GM19043 (cell line): Measurements from ENCODE around the gene CHD2.
"Not testable (repeated sequence)": the region's sequence is repeated elsewhere in the genome, so short reads cannot be mapped to it uniquely, and the experiment has no call there.

Source experiments
- ATAC-seq: cut with Tn5 transposase; IDR thresholded peaks from one replicate; pipeline ENCODE4 v1.9.1; 2021; ENCODE audit warnings: low read depth; ENCODE audit not compliant: unreplicated experiment

CHD2 gene

GRCh38 chr15:93060336-93061248, 160.5 kb downstream of the CHD2 start:
- ATAC-seq, result no peak

GRCh38 chr15:93062628-93063261, 162.6 kb downstream of the CHD2 start:
- ATAC-seq, result not testable (repeated sequence)

- ATAC-seq, result no peak
Measured at GRCh38 chr15:93063262-93063671, 163.1 kb downstream of the CHD2 start.

- no peak for ATAC-seq
Measured at GRCh38 chr15:93063796-93064690, 163.9 kb downstream of the CHD2 start.

DNA sequence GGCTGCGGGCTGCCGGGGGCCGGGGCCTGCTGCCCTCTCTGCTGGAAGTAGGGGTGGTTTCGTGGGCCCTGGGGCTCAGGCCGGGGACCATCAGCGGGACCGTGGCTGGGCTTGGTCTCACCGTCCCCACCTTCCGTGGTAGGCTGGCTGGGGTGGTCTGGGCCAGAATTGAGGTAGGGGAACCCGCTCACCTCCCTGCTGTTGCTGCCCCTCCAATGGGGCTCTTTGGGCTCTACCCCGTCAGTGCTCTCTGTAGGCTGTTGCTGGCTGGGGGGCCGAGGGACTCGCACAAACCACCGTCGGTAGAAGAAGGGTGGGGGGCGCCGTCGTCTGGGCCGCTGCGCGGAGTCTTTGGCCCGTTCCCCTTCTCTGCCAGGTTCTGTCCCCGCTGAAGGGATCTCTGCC, 165.5 kb downstream of the CHD2 start:
- ATAC-seq, result no peak

DNA sequence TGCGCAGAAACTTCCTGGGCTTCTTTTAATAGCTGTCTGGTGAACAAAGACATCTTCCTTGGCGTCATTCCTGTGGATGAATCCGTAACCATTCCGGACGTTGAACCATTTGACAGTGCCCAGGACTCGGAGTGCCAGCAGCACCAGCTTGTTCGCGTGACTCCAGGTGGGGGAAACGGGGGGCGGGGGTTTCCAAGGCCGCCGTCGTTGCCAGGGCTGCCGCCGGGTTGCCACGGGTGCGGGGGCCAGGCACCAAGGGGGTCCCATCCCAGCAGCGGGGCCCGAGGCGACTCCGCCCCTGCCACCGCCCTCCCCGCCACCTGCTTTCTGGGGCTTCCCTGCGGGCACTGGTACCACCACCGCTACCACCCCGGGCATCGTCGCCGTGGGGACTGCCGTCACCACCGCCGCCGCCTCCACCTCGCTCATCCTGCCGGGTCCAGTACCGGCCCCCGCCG, 166.1 kb downstream of the CHD2 start:
- ATAC-seq, result no peak

DNA sequence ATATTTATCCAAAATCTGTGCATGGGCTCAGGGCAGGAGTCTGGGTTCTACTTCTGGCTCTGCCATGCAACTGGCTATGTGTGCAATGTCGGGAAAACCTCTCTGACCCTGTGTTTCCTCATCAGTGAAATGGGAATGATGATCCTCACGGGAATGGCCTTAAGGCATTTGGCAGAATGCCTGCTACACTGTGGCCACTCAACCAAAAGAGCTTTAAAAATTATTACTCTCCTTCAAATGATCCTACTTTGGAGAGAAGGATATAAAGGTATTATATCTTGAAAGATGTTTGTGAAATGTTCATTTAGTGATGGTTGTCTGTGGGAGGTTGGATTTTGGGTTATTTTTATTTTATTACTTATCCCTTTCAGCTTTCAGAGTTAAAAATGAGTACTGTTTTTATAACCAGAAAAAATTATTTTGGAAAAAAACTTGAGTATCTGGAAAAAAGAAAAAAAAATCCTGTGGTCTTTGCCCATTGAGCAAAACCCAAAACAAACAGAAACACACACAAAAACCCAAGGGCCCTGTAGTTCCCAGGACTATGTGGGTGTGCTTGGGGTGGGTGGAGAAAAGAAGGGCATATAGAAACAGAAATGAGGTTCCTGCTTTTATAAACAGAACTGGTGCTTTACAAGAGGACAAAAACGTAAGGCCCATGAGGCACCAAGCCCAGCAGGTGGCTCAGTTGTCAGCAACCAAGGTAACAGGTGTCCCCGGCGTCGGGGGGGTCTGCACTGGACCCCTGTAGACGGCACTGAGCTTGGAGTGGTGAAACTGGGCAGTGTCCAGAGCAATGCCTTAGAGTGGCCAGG, 166.9 kb downstream of the CHD2 start:
- no peak for ATAC-seq

- no peak for ATAC-seq
Measured at GRCh38 chr15:93067649-93068085, 167.5 kb downstream of the CHD2 start.

- no peak for ATAC-seq
Measured at GRCh38 chr15:93068581-93069199, 168.6 kb downstream of the CHD2 start.

GRCh38 chr15:93070132-93070531, 170.0 kb downstream of the CHD2 start:
- ATAC-seq, result no peak

- ATAC-seq, result no peak
Measured at GRCh38 chr15:93070551-93071296, 170.6 kb downstream of the CHD2 start.

DNA sequence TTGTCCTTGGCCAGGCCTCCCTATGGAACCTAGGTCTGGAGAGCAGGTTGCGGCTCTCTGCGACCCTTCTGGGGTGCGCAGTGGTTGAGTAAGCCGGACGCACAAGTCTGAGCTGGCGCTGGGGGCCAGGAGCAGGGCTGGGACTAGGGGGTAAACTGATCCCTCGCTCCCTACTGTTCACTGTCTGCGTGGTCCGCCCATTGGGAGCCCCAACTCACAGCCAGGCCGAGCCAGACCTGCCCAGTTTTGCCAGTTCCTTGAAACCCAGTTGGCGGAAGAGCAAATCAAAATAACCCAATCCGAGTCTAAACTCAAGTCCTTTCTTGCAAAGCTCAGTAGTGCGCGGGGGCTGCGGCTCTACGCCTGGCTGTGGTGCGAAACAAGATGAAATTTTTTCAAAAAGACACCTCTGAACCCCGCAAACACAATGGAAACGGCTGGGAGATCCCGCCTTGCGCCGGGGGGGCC, 171.4 kb downstream of the CHD2 start:
- no peak for ATAC-seq

GRCh38 chr15:93072011-93072410, 171.9 kb downstream of the CHD2 start:
- ATAC-seq, result no peak

GRCh38 chr15:93072411-93073394, 172.6 kb downstream of the CHD2 start:
- no peak for ATAC-seq

- no peak for ATAC-seq
Measured at GRCh38 chr15:93073465-93073952, 173.4 kb downstream of the CHD2 start.

DNA sequence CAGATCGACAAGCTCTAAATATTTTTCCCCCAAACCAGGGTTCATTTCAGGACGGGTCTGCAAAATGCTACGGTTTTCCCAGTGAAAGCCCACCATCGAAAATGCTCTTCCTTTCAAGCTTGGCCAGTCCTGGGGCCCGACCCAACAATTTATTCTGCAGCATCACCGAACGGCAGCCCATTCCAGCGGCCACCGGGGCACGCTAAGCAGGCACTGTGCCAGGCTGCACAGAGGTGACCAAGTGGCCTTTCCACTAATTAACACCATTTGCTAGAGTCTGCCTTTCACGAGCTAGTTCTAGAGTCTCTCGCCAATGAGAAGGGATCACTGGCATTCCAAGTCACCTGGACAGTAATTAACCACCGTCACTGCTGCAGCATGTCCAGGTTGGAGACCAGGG, 174.5 kb downstream of the CHD2 start:
- ATAC-seq, result no peak

DNA sequence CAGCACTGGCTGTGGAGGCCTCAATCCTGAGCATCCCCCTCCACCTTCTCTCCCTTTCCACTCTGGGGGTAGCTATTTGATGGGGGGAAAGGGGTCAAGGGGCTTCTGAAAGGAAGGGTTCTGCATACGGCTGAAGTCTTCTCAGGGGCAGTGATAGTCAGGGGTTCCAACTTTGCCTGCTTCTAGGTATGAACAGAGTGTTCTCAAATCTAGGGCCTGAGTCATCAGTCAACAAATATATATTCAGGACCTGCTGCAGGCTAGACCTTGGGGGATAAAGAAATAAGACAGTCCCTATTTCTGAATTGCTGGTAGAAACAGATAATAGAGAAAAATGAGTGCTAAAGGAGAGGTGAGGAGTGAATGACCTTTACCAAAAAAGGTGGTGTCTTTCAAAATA, 176.1 kb downstream of the CHD2 start:
- ATAC-seq, result no peak
